SU-DHL-6 (cell line): Measurements from ENCODE around the gene EME2.

Source experiments
- H2AFZ ChIP-seq: fragments of 200-600 bp; sonication (generic); 2 replicates; pipeline ENCODE4 v1.6.1; 2014; ENCODE audit warnings: low read depth, mild to moderate bottlenecking, moderate library complexity, mixed read lengths, antibody characterized with exemption, low read length; ENCODE audit not compliant: severe bottlenecking
- H3F3A ChIP-seq: fragments of 200-600 bp; shearing (Covaris generic); 2 replicates; pipeline ENCODE4 v1.6.0; 2016; ENCODE audit warnings: antibody characterized with exemption, mild to moderate bottlenecking; ENCODE audit not compliant: insufficient read depth
- H3K27ac ChIP-seq: fragments of 200-600 bp; sonication (generic); 2 replicates; pipeline ENCODE4 v1.5.1; 2016; ENCODE audit warnings: low read depth, mild to moderate bottlenecking, low read length, moderate library complexity, mixed read lengths
- H3K27me3 ChIP-seq: fragments of 200-600 bp; sonication (generic), shearing (Covaris generic); 2 replicates; pipeline ENCODE4 v1.6.0; 2014; ENCODE audit warnings: mild to moderate bottlenecking, low read length
- H3K36me3 ChIP-seq: fragments of 200-600 bp; sonication (generic); 2 replicates; pipeline ENCODE4 v1.6.1; 2014; ENCODE audit warnings: mild to moderate bottlenecking, low read length, mixed read lengths
- H3K4me2 ChIP-seq: fragments of 300-600, 200-600 bp; shearing (Covaris generic), sonication (generic); 2 replicates; pipeline ENCODE4 v1.6.0; 2014; ENCODE audit warnings: low read length, low read depth, mild to moderate bottlenecking; ENCODE audit not compliant: poor library complexity, severe bottlenecking
- H3K4me3 ChIP-seq: fragments of 200-600 bp; sonication (generic); 2 replicates; pipeline ENCODE4 v1.5.1; 2014; ENCODE audit warnings: antibody characterized with exemption, low read length, mild to moderate bottlenecking, mixed read lengths; ENCODE audit not compliant: insufficient read depth, poor library complexity, severe bottlenecking
- H3K79me2 ChIP-seq: fragments of 200-600 bp; sonication (generic); 2 replicates; pipeline ENCODE4 v1.6.1; 2014; ENCODE audit warnings: mild to moderate bottlenecking, low read length, moderate library complexity; ENCODE audit not compliant: insufficient read depth
- H3K9ac ChIP-seq: fragments of 200-600 bp; sonication (generic); 2 replicates; pipeline ENCODE4 v1.7.0; 2014; ENCODE audit warnings: mild to moderate bottlenecking, low read length
- H3K9me2 ChIP-seq: fragments of 200-600 bp; sonication (generic); replicated peaks from 2 replicates; pipeline ENCODE4 v1.6.1; 2014; ENCODE audit warnings: low read length; ENCODE audit not compliant: insufficient read depth
- H3K9me3 ChIP-seq: fragments of 200-600 bp; sonication (generic); 2 replicates; pipeline ENCODE4 v1.6.1; 2014; ENCODE audit warnings: low read length, mixed read lengths; ENCODE audit not compliant: insufficient read depth
- H4K20me1 ChIP-seq: fragments of 200-600 bp; sonication (generic); 2 replicates; pipeline ENCODE4 v1.6.1; 2014; ENCODE audit warnings: low read depth, mild to moderate bottlenecking, antibody characterized with exemption, low read length, moderate library complexity, mixed read lengths
- EZH2phosphoT487 ChIP-seq: fragments of 200-600 bp; sonication (generic), shearing (Covaris generic); conservative IDR thresholded peaks from 2 replicates; pipeline ENCODE4 v1.6.1; 2018; ENCODE audit warnings: mild to moderate bottlenecking, antibody characterized with exemption, low read length, moderate library complexity, mixed read lengths
- TF ChIP-seq, protein P1 (sequence below): fragments of 200-600 bp; sonication (generic); IDR thresholded peaks from one replicate; pipeline ENCODE4 v1.5.1; 2017; ENCODE audit warnings: antibody characterized with exemption, mild to moderate bottlenecking, low read length, moderate library complexity; ENCODE audit not compliant: insufficient read depth, poor library complexity, severe bottlenecking

Gene EME2

GRCh38 chr16:1817276-1817589, 44.6 kb downstream of the EME2 start:
- no peaks in the 10 kb centered on the region for H3K36me3 ChIP-seq
- no peaks in the 10 kb centered on the region for H4K20me1 ChIP-seq
- H3K4me3 ChIP-seq, result no peak overlapping the region
- H3K27me3 ChIP-seq, result no peaks in the 10 kb centered on the region
- no peak overlapping the region for H3K9ac ChIP-seq
- TF ChIP-seq, protein P1, sequence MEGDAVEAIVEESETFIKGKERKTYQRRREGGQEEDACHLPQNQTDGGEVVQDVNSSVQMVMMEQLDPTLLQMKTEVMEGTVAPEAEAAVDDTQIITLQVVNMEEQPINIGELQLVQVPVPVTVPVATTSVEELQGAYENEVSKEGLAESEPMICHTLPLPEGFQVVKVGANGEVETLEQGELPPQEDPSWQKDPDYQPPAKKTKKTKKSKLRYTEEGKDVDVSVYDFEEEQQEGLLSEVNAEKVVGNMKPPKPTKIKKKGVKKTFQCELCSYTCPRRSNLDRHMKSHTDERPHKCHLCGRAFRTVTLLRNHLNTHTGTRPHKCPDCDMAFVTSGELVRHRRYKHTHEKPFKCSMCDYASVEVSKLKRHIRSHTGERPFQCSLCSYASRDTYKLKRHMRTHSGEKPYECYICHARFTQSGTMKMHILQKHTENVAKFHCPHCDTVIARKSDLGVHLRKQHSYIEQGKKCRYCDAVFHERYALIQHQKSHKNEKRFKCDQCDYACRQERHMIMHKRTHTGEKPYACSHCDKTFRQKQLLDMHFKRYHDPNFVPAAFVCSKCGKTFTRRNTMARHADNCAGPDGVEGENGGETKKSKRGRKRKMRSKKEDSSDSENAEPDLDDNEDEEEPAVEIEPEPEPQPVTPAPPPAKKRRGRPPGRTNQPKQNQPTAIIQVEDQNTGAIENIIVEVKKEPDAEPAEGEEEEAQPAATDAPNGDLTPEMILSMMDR, result no peak
- no peak for TF ChIP-seq EZH2phosphoT487
- no peaks in the 10 kb centered on the region for H3K9me3 ChIP-seq
- H2AFZ ChIP-seq, result no peak overlapping the region
- no peaks in the 10 kb centered on the region for H3F3A ChIP-seq
- H3K27ac ChIP-seq, result no peak overlapping the region
- H3K4me2 ChIP-seq, result no peak overlapping the region
- H3K9me2 ChIP-seq, result no peaks in the 10 kb centered on the region
- H3K79me2 ChIP-seq, result no peaks in the 10 kb centered on the region

DNA sequence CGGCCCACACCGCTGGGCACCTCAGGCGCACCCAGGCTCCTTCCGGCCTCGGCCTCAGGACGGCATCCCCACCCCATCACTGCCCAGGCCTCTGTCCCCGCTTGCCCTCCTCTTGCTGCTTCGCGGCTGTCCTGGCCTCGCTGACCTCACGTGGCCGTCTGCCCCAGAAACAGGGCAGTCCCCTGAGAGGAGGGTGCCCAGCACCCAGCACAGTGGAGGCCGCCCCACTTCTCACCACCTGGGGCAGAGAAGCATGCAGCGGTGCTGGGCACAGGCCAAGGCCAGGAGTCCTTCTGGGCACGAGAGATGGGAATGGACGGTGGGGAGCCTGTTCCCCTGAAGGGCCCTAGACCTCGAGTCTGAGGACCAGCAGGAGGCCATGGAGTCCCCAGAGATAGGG, 45.1 kb downstream of the EME2 start:
- H3F3A ChIP-seq, result no peaks in the 10 kb centered on the region
- TF ChIP-seq EZH2phosphoT487, result no peak
- TF ChIP-seq, protein P1, result no peak

GRCh38 chr16:1818204-1818872, 45.7 kb downstream of the EME2 start:
- H3K36me3 ChIP-seq, result no peaks in the 10 kb centered on the region

More for the DNA sequence above, 45.1 kb downstream of the EME2 start:
- H3K9ac ChIP-seq, result no peak overlapping the region
- no peak overlapping the region for H3K27ac ChIP-seq
- no peak overlapping the region for H2AFZ ChIP-seq
- H3K4me2 ChIP-seq, result no peak overlapping the region
- no peaks in the 10 kb centered on the region for H3K9me2 ChIP-seq
- H3K4me3 ChIP-seq, result no peak overlapping the region
- H4K20me1 ChIP-seq, result no peaks in the 10 kb centered on the region
- no peaks in the 10 kb centered on the region for H3K79me2 ChIP-seq
- no peaks in the 10 kb centered on the region for H3K9me3 ChIP-seq
- no peaks in the 10 kb centered on the region for H3K36me3 ChIP-seq
- no peaks in the 10 kb centered on the region for H3K27me3 ChIP-seq

More at GRCh38 chr16:1818204-1818872, 45.7 kb downstream of the EME2 start:
- H3F3A ChIP-seq, result no peaks in the 10 kb centered on the region
- H3K4me3 ChIP-seq, result no peak overlapping the region
- H3K27ac ChIP-seq, result no peak overlapping the region
- H3K9me3 ChIP-seq, result no peaks in the 10 kb centered on the region
- no peaks in the 10 kb centered on the region for H3K27me3 ChIP-seq
- H3K9me2 ChIP-seq, result no peaks in the 10 kb centered on the region
- no peak for TF ChIP-seq EZH2phosphoT487
- TF ChIP-seq, protein P1, result no peak
- H2AFZ ChIP-seq, result no peak overlapping the region
- no peaks in the 10 kb centered on the region for H4K20me1 ChIP-seq
- H3K9ac ChIP-seq, result no peak overlapping the region
- no peaks in the 10 kb centered on the region for H3K79me2 ChIP-seq
- no peak overlapping the region for H3K4me2 ChIP-seq
